Caki2 (cell line): ENCODE data around the gene CCL8. TPM values are rescaled to one million over a fixed set of nuclear protein-coding genes. Genes with fewer than 3 reads are reported as not detected.

ENCODE experiments used
- DNase-seq: peaks from one replicate; pipeline ENCODE4 v3.0.0-alpha.2; 2015; ENCODE audit warnings: low read depth
- in situ Hi-C: cut with HindIII; loops from 2 replicates; pipeline ENCODE4 v1.10.0; 2016; ENCODE audit warnings: low sequenced_read_pairs, low pct_unique_long_range_greater_than_20kb, mixed read lengths
- total RNA-seq: library from RNA; depleted of rRNA; stranded (reverse); fragments of >200 nt; shearing (Covaris generic); gene quantifications from 2 replicates; pipeline ENCODE4 v1.2.3, GENCODE V29; 2014; ENCODE audit warnings: low replicate concordance; rRNA removed

Gene CCL8
- total RNA-seq: not detected in 2 replicates

DNA sequence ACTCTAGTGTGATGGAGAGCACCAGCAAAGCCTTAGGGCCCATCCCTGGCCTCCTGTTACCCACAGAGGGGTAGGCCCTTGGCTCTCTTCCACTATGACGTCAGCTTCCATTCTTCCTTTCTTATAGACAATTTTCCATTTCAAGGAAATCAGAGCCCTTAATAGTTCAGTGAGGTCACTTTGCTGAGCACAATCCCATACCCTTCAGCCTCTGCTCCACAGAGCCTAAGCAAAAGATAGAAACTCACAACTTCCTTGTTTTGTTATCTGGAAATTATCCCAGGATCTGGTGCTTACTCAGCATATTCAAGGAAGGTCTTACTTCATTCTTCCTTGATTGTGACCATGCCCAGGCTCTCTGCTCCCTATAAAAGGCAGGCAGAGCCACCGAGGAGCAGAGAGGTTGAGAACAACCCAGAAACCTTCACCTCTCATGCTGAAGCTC is at the start of gene CCL8:
Gene CCL8, plus strand, starts transcription at position 397 of the 445 bp plus-strand sequence. CDS start 67 bp downstream, outside the sequence.
- no peak for DNase-seq
- in situ Hi-C loops: no loop called here

DNA sequence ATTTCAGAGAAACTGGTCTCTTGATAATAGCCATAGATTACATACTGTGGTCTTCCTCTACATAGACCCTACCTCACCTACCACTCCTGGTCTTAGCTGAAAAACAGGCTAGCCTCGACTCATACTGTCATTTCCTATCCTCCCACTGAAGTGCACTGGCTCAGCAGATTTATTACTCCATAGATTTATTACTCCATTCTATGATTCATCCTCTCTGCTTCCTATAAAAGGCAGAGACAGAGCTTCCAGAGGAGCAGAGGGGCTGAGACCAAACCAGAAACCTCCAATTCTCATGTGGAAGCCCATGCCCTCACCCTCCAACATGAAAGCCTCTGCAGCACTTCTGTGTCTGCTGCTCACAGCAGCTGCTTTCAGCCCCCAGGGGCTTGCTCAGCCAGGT is 49.3 kb upstream of the CCL8 start, which contains the start of gene CCL7:
Gene CCL7, plus strand, starts transcription at position 253 of the 400 bp plus-strand sequence. Its CDS starts 70 bp downstream, at position 323.
- DNase-seq: no peak
- in situ Hi-C loops: no loop called here

DNA sequence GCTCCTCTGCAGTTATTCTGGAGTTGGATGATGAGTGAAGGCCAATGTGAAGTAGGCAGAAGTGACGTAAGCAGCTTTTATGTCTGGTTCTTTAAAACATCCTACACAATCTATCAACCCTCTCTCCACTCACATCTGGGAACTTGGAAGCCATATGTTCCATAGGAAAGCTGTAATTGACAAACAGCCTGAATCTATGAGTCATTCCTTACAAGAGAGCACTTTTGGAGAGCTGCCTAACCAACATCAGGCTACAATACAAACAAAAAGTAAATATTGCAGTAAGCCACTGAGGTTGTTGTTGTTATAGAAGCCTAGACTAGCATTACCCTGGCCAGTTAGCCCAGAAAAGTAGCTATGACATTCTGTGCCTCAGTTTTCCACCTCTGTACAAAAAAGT is 43.4 kb upstream of the CCL8 start:
- DNase-seq: no peak
- in situ Hi-C loops: no loop called here

DNA sequence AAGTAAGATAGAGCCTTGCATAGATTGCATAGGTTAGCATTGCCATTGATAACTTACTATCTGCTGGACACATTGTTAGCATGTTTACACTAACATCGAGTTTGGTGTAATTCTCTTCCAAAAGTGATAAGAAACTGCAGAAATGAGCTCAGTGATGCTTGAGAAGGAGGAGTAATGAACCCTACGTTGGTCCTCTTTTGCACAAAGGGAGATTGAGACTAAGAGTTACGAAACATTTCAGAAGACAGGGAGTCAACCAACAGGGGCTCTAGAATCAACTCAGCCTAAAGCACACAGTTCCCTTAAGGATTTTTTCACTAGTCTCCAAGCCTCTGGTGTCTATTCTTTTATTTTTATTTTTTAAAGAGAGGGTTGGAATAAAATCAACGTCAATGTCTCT is 42.4 kb upstream of the CCL8 start:
- in situ Hi-C loops: no loop called here

DNA sequence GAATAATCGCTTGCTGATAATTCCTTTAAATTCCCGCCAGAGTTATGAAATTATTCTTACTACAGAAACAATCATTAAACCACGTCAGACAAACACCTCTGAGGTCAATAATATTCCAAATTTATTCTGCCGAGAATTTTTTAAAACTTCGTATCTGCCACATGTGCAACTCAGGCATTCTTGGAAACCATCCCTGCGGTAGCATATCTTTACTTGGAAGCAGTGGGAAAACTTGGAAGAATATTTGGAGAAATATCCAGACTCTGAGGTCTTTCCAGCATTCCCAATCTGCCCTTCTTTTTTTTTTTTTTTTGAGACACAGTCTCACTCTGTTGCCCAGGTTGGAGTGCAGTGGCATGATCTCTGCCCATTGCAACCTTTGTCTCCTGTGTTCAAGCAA is 35.7 kb upstream of the CCL8 start:
- no peak for DNase-seq
- in situ Hi-C loops: no loop called here

More for the DNA sequence above, 42.4 kb upstream of the CCL8 start:
- DNase-seq: no peak

DNA sequence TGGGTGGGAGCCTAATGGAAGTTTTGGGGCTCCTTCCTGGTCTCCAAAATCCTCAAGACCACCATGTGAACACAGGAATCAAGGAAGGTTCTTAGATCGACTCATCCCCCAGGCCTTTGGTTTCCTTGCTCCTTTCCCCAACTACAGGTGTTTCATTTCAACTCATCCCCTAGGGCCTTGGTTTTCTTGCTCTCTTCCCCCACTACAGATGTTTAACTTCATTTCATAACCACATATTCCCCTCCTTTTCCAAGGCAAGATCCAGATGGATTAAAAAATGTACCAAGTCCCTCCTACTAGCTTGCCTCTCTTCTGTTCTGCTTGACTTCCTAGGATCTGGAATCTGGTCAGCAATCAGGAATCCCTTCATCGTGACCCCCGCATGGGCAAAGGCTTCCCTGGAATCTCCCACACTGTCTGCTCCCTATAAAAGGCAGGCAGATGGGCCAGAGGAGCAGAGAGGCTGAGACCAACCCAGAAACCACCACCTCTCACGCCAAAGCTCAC is 33.9 kb upstream of the CCL8 start, which contains the start of gene CCL11:
Gene CCL11, plus strand, starts transcription at position 457 of the 507 bp plus-strand sequence. CDS start 67 bp downstream, outside the sequence.
- DNase-seq: no peak
- in situ Hi-C loops: no loop called here

DNA sequence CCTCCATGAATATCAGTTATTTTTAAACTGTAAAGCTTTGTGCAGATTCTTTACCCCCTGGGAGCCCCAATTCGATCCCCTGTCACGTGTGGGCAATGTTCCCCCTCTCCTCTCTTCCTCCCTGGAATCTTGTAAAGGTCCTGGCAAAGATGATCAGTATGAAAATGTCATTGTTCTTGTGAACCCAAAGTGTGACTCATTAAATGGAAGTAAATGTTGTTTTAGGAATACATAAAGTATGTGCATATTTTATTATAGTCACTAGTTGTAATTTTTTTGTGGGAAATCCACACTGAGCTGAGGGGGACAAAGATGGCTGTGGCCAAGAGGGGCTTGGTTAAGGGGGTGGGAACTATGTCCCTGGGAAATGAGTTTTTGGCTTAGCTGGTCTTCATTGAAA is 31.4 kb upstream of the CCL8 start:
- DNase-seq: no peak
- in situ Hi-C loops: no loop called here

DNA sequence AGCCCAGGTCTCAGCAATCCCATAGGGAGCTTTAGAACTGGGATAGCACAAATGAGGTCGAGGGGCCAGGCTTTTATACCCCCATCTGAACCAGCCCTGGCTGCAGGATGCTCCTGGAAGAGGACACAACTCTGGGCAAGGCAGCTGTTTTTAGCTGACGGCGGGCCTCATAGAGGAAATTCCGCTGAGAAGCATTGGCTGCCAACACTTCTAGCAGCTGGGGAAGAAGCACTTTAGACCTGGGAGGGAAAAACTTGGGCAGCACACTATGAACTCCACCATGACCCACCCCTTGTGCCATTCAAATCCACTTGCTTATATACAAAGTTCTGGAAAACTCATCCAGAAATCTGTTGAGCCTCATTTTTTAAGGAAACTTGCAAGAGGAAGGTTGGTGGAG is 28.6 kb upstream of the CCL8 start:
- in situ Hi-C loops: no loop called here
- no peak for DNase-seq

DNA sequence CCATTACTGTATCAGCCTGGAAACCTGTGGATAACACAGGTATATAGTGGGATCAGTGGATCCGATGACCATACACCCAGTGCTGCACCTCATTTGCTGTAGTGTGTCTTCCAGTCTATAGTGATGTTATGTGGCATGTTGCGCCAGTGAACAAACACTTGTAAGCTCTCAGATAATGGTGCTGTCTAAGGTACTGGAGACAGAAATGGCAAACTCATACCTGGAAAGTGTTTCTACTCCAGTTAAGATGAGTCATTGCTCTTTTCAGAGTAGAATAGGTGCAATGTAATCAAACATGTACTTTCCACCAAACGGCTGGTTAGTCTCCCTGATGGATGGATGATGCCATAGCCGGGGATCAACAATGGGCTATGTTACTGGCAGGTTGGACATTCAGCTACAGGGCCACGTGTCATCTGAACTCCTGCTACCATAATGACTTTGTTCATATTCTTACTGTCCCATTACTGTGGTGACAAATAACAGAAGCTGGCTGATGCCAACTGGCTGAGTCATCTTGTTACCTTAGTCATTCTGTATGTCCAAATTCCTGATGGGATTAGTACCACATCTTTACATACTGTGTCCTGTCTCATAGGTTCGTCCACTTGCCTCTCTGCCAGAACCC is 27.4 kb upstream of the CCL8 start:
- DNase-seq: peak; percentile 90
- in situ Hi-C loops: no loop called here

DNA sequence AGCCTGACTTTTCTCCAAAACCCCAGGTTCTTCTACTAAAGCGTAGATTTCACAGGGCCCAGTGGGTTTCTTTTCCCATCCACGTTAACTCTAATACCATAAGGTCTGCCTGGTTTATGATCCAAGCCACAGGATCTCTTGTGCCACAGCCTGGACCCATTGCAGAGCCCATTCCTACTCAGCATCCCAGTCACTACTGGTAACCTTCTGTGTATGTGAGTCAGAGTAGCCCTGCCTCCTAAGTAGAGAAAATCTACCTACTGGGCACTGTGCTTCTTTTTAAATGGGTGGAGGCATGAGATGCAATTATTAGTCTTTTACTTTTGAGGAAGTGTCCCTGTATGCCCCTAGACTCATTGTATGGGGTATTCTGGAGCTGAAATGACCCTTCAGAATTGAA is 20.2 kb upstream of the CCL8 start:
- no peak for DNase-seq
- in situ Hi-C loops: no loop called here

DNA sequence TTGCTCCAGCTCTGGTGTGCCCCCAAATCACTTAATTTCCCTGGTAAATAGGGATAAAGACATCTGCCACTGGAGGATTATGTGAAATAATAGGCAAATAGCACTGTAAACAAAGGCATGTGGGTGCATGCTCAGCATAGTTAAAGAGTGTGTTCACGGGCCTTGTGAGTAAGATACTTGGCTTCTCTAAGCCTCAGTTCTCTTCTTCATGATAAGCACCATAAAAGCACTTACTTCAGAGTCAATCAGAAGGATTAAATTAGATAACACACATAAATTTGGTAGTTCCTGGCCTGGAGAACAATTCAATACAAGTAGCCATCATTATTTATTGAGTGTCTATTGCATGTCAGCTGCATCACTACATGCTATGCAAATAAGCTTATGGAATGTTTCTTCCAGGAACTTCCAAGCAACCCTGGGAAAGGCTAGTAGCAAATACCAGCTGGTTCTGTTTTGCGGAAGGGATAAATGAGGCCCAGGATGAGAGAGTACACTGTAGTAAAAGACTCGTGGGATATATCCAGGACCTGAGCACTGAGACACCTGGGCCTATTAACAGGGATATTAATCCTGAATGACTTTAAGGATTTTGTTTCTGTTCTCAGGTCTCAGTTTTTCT is 19.2 kb upstream of the CCL8 start:
- in situ Hi-C loops: no loop called here
- DNase-seq: no peak

DNA sequence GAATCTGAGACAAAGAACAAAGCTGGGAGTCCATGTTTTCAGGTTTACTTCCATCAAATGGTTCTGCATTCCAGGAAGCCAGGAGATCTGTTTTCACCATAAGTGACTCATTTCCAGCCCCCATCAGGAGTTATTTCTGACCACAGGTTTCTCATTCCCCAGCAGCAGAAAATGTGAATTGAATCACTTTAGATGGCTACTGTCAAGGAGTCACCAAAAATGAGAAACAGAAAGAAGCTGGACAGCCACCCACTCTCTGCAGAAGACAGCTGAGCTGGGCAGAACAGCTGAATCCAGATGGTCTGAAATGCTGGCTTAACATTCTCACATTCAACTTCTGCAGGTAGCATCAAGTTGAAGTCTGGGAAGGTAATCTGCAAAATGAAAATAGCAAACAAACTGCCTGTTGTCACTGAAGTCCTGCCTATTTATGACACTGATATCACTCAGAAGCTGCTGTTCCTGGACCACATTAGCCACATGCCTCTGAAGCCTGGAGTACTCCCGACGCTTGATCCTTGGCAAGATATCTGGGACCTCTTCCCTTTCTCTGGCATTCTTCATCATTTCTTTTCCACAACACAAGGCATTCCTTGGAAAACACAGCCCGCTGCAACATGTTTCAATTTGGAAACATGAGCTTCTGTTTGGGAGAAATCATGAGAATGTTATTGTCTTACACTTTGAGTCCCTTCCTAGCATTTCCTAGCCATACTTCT is 18.4 kb upstream of the CCL8 start:
- DNase-seq: no peak
- in situ Hi-C loops: no loop called here

DNA sequence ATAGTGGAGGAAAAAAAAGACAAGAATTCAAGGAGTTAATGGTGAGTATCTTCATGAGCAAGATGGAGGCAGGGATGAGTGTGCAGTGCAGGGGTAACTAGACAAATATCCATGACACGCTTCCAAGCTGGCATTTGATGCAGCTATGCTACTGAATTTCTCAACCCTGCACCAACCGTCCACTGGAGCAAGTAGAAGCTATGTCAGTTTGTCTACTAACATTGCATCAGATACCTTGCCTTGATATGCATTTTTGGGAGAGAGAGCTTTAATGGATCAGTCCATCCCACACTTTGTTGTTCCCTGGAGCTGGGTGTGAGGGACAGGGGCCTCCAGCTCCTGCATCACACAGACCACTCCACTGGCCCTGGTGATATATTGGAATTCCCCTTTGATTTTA is 17.2 kb upstream of the CCL8 start:
- in situ Hi-C loops: no loop called here
- DNase-seq: no peak

DNA sequence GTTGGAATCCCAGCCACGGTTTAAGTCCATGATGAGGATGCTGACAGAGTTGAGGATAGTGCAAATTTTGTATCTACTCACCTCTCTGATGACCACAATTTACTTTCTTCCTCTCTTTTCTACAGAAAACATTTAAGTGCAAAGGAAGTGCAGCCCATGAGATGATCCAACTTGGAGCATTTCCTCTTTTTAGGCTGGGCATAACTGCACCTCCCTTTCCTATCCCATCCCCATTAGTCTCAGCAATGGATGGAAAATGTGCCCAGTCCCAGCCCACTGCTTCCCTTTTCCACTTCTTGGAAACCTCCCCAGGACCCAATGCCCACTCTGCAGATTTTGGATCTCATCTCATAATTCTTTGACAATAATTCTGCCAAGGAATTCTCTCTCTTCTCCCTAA is 16.6 kb upstream of the CCL8 start:
- no peak for DNase-seq
- in situ Hi-C loops: no loop called here

DNA sequence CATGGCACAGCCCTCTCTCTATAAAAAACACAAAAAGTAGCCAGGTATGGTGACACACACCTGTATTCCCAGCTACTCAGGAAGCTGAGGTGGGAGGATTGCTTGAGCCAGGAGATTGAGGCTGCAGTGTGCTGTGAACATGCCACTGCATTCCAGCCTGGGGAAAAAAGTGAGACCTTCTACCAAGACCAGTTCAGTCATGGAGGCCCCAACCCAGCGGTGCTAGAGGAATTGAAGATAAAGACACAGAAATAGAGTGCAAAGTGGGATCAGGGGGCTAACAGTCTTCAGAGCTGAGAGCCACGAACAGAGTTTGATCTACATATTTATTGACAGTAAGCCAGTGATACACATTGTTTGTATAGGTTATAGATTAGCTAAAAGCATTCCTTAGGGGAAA is 15.6 kb upstream of the CCL8 start:
- in situ Hi-C loops: no loop called here

DNA sequence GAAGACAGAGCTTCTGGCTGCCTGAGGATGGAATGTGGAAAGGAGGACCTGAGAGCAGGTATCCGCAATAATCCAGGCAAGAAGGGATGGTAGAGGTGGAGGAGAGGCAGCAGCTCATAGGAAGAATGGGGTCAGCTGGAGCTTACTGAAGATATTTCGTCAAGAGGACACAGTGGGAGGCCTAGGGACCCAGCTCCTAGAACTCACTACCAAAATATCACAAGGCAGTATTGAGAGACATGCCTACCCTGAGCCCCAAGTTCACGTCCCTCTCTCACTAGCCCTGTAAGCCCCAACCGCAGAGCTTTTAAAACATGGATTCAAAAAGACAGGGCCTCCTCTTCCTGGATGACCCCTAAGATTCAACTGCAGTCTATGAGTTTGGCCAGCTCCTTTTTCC is 14.2 kb upstream of the CCL8 start:
- in situ Hi-C loops: no loop called here
- no peak for DNase-seq

More for the DNA sequence above, 15.6 kb upstream of the CCL8 start:
- DNase-seq: no peak

DNA sequence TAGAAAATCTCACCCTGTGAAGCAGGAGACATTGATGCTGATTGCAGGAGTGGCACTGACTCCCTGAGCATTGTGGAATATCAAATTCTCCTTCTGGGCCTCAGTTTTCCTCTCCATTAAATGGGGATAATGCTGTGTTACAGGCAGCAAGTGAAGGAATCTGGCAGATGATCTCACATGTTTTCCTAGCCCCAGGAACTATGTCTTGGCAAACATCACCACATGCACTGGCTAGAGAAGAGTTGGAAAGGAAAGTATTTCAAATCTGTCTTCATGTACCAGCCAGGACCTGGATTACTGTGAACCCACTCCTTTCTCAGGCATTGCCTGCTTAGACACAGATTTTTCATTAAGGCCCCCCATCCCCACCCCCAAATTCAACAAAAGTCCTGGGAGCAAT is 13.6 kb upstream of the CCL8 start:
- no peak for DNase-seq
- in situ Hi-C loops: no loop called here

DNA sequence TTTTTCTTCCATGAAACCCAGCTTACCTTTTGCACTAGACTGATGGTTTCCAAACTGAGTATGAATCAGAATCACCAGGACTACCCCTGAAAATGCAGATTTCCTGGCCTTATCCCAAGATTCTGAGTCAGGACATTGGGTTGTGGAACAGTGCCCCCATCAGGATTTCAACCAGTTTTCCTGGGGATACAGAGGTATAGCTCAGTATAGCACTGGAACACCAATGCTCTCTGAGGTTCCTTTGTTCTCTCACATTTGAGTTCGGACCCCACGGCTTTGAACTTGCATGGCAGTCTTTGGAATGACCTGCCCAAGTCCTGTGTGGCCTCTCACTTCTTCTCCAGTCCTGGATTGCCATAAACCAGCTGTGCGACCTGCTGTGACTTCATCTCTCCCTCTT is 12.8 kb upstream of the CCL8 start:
- DNase-seq: peak; percentile 46
- in situ Hi-C loops: no loop called here

DNA sequence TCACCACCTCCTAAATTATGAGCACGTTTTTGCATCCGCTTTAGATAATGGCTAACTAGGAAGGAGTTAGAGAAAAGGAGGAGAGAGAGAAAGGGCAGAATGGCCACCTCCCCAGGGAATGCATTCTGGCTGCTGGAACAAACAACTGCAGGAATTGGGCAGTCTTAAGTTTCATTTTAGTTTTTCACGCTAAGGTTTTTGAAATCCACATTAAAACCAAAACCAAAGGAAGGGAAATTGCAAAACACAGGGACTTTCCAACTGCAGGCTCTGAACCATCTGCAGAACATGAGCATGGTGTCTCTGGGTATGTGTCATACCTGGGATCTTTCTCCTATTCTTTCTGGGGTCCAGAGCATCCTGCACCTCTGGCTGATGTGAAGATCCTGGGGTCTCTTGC is 12.1 kb upstream of the CCL8 start:
- DNase-seq: no peak
- in situ Hi-C loops: no loop called here
